Right ventricle myocardium superior (tissue), 1 donor: ENCODE data around the gene SLC6A4. TPM values are rescaled to one million over a fixed set of nuclear protein-coding genes. Genes with fewer than 3 reads are reported as not detected.
"Not testable (repeated sequence)": the region's sequence is repeated elsewhere in the genome, so short reads cannot be mapped to it uniquely, and the experiment has no call there.

Source experiments
- ATAC-seq: fragments of 200-7000 bp; cut with Tn5 transposase; one replicate; pipeline ENCODE4 v1.9.1; 2020; ENCODE audit warnings: mild to moderate bottlenecking; ENCODE audit not compliant: poor library complexity
- DNase-seq: peaks from one replicate; pipeline ENCODE4 v3.0.0-alpha.2; 2020
- intact Hi-C: fragments of 100-400 bp; cut with DNase I; formaldehyde crosslinking; loops from one replicate; pipeline ENCODE4 v1.11.2; 2022
- total RNA-seq: library from RNA; stranded (reverse); fragmentation: NEBNext Ultra II Directional; extraction: Animal tissue kit (Norgen Biotek cat#: 25700); gene quantifications from one replicate; pipeline ENCODE4 v1.2.1, GENCODE V29; 2021
- donor health status: DM: no; HTN: yes; CAD: no; lungs with severe emphysema.

Gene SLC6A4
- total RNA-seq, 1 donor from 2014 or later = 0.75 TPM

- intact Hi-C loops = no loop called here
- no peak for DNase-seq
- ATAC-seq = no peak
These were observed 10.4 kb downstream of the SLC6A4 start for GRCh38 chr17:30225112-30225511.

GRCh38 chr17:30224419-30224960 is 11.0 kb downstream of the SLC6A4 start:
- ATAC-seq (no peak), DNase-seq (no peak)
- intact Hi-C loops = no loop called here

- no peak for ATAC-seq
- intact Hi-C loops = no loop called here
- no peak for DNase-seq
These were observed 12.7 kb downstream of the SLC6A4 start for GRCh38 chr17:30222721-30223175.

GRCh38 chr17:30222251-30222650 is 13.2 kb downstream of the SLC6A4 start:
- DNase-seq (no peak), ATAC-seq (no peak)
- intact Hi-C loops = no loop called here

GRCh38 chr17:30221346-30221745 is 14.2 kb downstream of the SLC6A4 start:
- intact Hi-C loops = no loop called here
- DNase-seq (no peak), ATAC-seq (no peak)

- DNase-seq (no peak), ATAC-seq (no peak)
- intact Hi-C loops = no loop called here
These were observed 15.1 kb downstream of the SLC6A4 start for GRCh38 chr17:30220414-30220813.

GRCh38 chr17:30219833-30220232 is 15.7 kb downstream of the SLC6A4 start:
- ATAC-seq (no peak), DNase-seq (no peak)
- intact Hi-C loops = no loop called here

GRCh38 chr17:30219315-30219714 is 16.2 kb downstream of the SLC6A4 start:
- DNase-seq (no peak), ATAC-seq (no peak)
- intact Hi-C loops = no loop called here

- no peak for ATAC-seq
- DNase-seq = no peak
- intact Hi-C loops = no loop called here
These were observed 16.7 kb downstream of the SLC6A4 start for GRCh38 chr17:30218799-30219198.

GRCh38 chr17:30217746-30218245 is 17.7 kb downstream of the SLC6A4 start:
- no peak for ATAC-seq
- intact Hi-C loops = no loop called here
- DNase-seq = no peak

GRCh38 chr17:30217054-30217453 is 18.4 kb downstream of the SLC6A4 start:
- intact Hi-C loops = no loop called here
- ATAC-seq = no peak

GRCh38 chr17:30212750-30213149 is 22.7 kb downstream of the SLC6A4 start:
- no peak for DNase-seq
- no peak for ATAC-seq
- intact Hi-C loops = no loop called here

More at GRCh38 chr17:30217054-30217453, 18.4 kb downstream of the SLC6A4 start:
- no peak for DNase-seq

GRCh38 chr17:30211371-30211770 is 24.1 kb downstream of the SLC6A4 start:
- intact Hi-C loops = no loop called here
- DNase-seq = no peak
- ATAC-seq = no peak

- intact Hi-C loops = no loop called here
- ATAC-seq (no peak), DNase-seq (no peak)
These were observed 24.6 kb downstream of the SLC6A4 start for GRCh38 chr17:30210901-30211300.

- intact Hi-C loops = no loop called here
- ATAC-seq (no peak), DNase-seq (no peak)
These were observed 25.1 kb downstream of the SLC6A4 start for GRCh38 chr17:30210366-30210765.

GRCh38 chr17:30209930-30210329 is 25.6 kb downstream of the SLC6A4 start:
- no peak for ATAC-seq
- no peak for DNase-seq
- intact Hi-C loops = no loop called here

- no peak for DNase-seq
- ATAC-seq = no peak
- intact Hi-C loops = no loop called here
These were observed 27.3 kb downstream of the SLC6A4 start for GRCh38 chr17:30208214-30208613.

GRCh38 chr17:30207655-30208054 is 27.8 kb downstream of the SLC6A4 start:
- ATAC-seq (no peak), DNase-seq (no peak)
- intact Hi-C loops = no loop called here

GRCh38 chr17:30203471-30203981 is 32.0 kb downstream of the SLC6A4 start:
- DNase-seq (no peak), ATAC-seq (no peak)
- intact Hi-C loops = no loop called here

GRCh38 chr17:30200656-30201055 is 34.8 kb downstream of the SLC6A4 start:
- ATAC-seq, intact Hi-C loops, DNase-seq: not testable (repeated sequence)

GRCh38 chr17:30200106-30200505 is 35.4 kb downstream of the SLC6A4 start:
- intact Hi-C loops = no loop called here
- DNase-seq (no peak), ATAC-seq (no peak)
